Measurements from ENCODE around the gene GLRX.

DNA sequence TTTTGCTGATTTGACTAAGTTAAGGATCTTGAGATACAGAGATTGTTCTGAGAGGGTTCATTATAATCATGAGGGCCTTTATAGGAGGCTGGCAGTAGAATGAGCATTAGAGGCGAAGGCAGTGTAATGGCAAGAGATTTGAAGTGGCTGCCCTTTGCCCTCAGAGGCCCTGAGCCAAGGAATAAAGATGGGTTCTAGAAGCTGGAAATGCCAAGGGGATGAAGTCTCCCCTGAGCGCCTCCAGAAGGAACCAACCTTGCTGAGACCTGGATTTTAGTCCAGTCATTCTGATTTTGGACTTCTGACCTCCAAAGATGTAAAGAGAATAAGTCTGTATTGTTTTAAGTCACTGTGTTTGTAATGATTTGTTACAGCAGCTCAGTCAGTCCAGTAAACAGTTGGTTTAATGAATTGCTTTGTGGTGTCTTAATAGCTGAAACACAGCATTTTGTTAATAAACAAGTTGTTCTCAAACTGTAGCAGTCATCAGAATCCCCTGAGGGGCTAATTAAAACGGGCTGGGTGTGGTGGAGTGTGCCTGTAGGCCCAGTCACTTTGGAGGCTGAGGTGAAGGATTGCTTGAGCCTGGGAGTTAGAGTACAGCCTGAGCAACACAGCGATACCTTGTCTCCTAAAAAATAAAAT lies 23.2 kb downstream of the GLRX start:
- TF ChIP-seq EP300 (IDR thresholded peaks at IDR 0.05): no peak
- no peak for TF ChIP-seq CTCF (IDR thresholded peaks at IDR 0.05)

All from gastroesophageal sphincter (tissue), 3 donors.